Placental epithelial cell (primary cell): Measurements from ENCODE around the gene FXYD5. TPM values are rescaled to one million over a fixed set of nuclear protein-coding genes. Genes with fewer than 3 reads are reported as not detected.

Experiments used
- small RNA-seq: library from RNA; depleted of rRNA; stranded (forward); fragments of <200 nt; gene quantifications from one replicate; pipeline ENCODE3, GENCODE V24; 2012
- total RNA-seq: library from RNA; depleted of rRNA; stranded (reverse); fragments of >200 nt; gene quantifications from 2 replicates; pipeline ENCODE4 v1.2.3, GENCODE V29; 2012

Gene FXYD5
- 93.8 and 133 TPM in 2 replicates for total RNA-seq

GRCh38 chr19:35154525-35155406 is at the start of gene FXYD5:
TSS of gene FXYD5 (plus strand) at chr19:35154735. CDS start at chr19:35155551, 816 bp downstream.

DNA sequence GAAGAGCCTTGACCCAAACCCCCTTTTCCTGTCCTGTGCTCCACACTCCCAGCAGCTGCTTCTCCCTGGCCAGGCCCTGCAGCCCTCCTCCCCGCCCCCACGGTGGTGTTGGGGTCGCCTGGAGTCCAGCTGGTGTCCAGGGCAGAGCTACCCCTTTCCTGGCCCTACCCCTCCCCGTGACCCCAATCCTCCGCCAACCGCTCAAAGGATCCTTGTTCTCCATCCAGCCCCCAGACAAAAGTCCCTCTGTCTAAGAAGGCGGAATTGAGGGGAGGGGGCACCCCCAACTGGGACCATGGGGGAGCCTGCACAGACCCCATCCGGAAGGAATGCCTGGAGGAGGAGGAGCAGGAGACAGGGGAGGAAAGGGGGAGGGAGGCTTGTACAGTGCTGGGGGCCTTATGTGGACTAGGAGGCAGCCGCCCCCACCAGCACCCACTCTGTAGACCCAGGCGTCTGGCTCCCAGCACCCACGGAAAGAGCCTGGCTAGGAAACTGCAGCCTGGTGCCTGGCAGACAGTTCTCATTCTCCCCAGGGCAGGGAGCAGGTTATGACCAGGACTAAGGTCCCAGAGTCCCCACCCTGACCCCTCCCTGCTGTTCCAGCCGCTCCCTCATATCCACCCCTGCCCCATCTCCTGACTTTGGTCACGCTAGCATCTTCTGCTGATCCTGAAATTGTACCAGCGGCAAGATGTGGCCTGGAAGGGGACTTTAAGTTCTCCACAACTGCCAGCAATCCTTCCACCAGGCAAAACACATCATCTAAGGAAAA is 39.2 kb upstream of the FXYD5 start, which contains the start of gene FXYD3:
TSS of gene FXYD3 (plus strand) at position 647 of the 775 bp plus-strand sequence. CDS start 3,554 bp downstream, outside the sequence.

DNA sequence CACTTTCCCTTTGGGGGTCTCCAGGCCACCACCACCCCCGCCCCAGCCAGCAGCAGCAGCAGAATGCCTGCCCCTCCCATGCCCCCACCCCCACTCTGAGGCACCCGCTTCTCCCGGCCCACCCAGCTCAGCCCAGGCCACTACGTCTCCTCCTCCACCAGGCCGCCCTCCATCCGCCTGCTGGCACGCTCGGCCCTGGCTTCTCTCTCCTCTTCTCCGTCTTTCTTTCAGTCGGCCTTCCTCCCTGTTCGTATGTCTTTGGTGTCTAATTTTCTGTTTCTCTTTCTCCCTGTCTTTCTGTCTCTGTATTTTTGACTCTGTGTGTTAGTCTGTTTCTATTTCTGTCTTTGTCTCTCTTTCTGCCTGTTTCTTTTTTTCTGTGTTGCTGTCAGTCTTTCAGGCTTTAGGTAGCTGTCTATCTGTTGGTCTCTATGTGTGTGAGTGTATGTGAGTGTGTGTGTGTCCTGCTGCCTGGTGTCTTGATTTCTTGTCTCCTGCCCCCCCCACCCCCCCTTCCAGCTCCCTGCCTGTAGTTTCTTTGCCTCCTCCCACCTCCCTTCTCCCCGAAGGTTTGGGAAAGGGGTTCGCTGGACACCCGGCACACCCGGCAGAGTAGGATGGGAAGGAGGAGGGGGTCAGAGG is 19.8 kb upstream of the FXYD5 start, which contains the start of gene LGI4:
TSS of gene LGI4 (minus strand) at position 459 of the 642 bp plus-strand sequence. CDS start at position 80, 379 bp downstream.

GRCh38 chr19:35138305-35138892 is 16.1 kb upstream of the FXYD5 start, which contains the start of gene FXYD1:
TSS of gene FXYD1 (plus strand) at chr19:35138824. CDS start at chr19:35140080, 1,256 bp downstream.

DNA sequence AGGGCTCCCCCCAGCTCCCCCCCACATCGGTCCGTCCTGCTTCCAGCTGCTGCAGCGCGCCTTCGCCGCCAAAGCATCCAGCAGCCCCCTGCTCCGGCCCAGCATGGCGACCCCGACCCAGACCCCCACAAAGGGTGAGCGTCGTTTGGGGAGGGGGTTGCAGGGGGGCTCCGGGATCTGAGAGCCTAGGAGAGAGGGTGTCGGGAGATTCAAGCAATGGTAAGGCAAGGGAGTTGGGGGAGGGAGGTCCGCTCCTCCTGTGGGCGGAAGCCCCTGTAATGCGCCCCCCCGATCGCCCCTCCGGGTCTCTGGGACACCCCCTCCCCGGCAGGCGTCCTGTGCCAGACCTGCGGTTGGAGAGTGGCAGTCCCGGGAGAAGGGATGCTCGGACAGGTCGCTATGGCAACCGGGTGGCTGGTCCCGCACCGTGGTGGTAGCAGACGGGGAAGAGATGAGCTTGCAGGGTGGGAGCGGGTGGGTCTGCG is 11.3 kb upstream of the FXYD5 start, which contains the start of gene FXYD7:
TSS of gene FXYD7 (plus strand) at position 25 of the 485 bp plus-strand sequence. CDS start at position 104, 79 bp downstream.

Small RNAs within 50 kb of the gene (small RNA-seq; reads per million reads assigned to genes)
- gene AC020907.2 = not detected

Other genes starting within 250 kb of the FXYD5 start
- 1.6 and 2.4 TPM in 2 replicates for gene ZNF30, start 227.8 kb upstream of the FXYD5 start, total RNA-seq
- gene ZNF792, start 190.5 kb upstream of the FXYD5 start, total RNA-seq = 7.4 and 8.6 TPM in 2 replicates
- 29.7 and 36.9 TPM in 2 replicates for gene GRAMD1A, start 154.4 kb upstream of the FXYD5 start, total RNA-seq
- gene SCN1B, start 124.3 kb upstream of the FXYD5 start, total RNA-seq = 0.22 and 0.79 TPM in 2 replicates
- gene HPN, start 113.0 kb upstream of the FXYD5 start, total RNA-seq = 0.22 and 0.79 TPM in 2 replicates
- 0.39 TPM in 1 of 2 replicates, not detected in the other for gene FXYD3, start 38.9 kb upstream of the FXYD5 start, total RNA-seq
- 0.22 and 1.2 TPM in 2 replicates for gene LGI4, start 19.7 kb upstream of the FXYD5 start, total RNA-seq
- gene FXYD1, start 15.9 kb upstream of the FXYD5 start, total RNA-seq = not detected in 2 replicates
- not detected in 2 replicates for gene FXYD7, start 11.5 kb upstream of the FXYD5 start, total RNA-seq
- not detected in 2 replicates for gene FAM187B, start 74.0 kb downstream of the FXYD5 start, total RNA-seq
- 53.0 and 62.4 TPM in 2 replicates for gene LSR, start 94.3 kb downstream of the FXYD5 start, total RNA-seq
- 64.8 and 71.2 TPM in 2 replicates for gene USF2, start 114.2 kb downstream of the FXYD5 start, total RNA-seq
- gene HAMP, start 127.8 kb downstream of the FXYD5 start, total RNA-seq = under 0.01 and 0.11 TPM in 2 replicates
- gene MAG, start 137.4 kb downstream of the FXYD5 start, total RNA-seq = under 0.01 TPM in 1 of 2 replicates, not detected in the other
- 0.11 and 1.6 TPM in 2 replicates for gene CD22, start 174.5 kb downstream of the FXYD5 start, total RNA-seq
- not detected in 2 replicates for gene FFAR1, start 193.2 kb downstream of the FXYD5 start, total RNA-seq
- not detected in 2 replicates for gene FFAR3, start 203.7 kb downstream of the FXYD5 start, total RNA-seq
- gene GPR42, start 216.3 kb downstream of the FXYD5 start, total RNA-seq = not detected in 2 replicates